Testis (tissue), 3 donors: ENCODE data around the gene RBFOX1. TPM values are rescaled to one million over a fixed set of nuclear protein-coding genes. Genes with fewer than 3 reads are reported as not detected.

Experiments used
- DNase-seq: peaks from one replicate; pipeline ENCODE4 v3.0.0-alpha.2; 2019
- H3K27ac ChIP-seq, 2 donors: fragments of 200-600 bp; sonication (generic); one replicate each; pipeline ENCODE4 v1.5.1; 2019
- H3K27me3 ChIP-seq: fragments of 200-600 bp; sonication (generic); one replicate; pipeline ENCODE4 v1.5.1; 2019
- H3K36me3 ChIP-seq: fragments of 200-600 bp; sonication (generic); one replicate; pipeline ENCODE4 v1.5.1; 2017; ENCODE audit warnings: low read depth; ENCODE audit errors: missing control alignments
- H3K4me1 ChIP-seq: fragments of 200-600 bp; sonication (generic); one replicate; pipeline ENCODE4 v1.5.1; 2019
- H3K4me3 ChIP-seq, 2 donors: fragments of 200-600 bp; sonication (generic); one replicate each; pipeline ENCODE4 v1.5.1; 2017 to 2019
- H3K9me3 ChIP-seq: fragments of 200-600 bp; sonication (generic); one replicate; pipeline ENCODE4 v1.5.1; 2017
- POLR2A ChIP-seq: fragments of 450-650 bp; IDR thresholded peaks from one replicate; pipeline ENCODE4 v1.6.1; 2017; ENCODE audit warnings: antibody characterized with exemption, mild to moderate bottlenecking, moderate library complexity
- WGBS, 2 donors: methylation state at CpG; one replicate each; pipeline ENCODE4 v1.1.5; 2018; 5-methylcytosine and 5-hydroxymethylcytosine counted together
- intact Hi-C: fragments of 100-400 bp; cut with DNase I; formaldehyde crosslinking; loops from one replicate; pipeline ENCODE4 v1.15.1; 2023; ENCODE audit warnings: low total_unique reads
- polyA plus RNA-seq: library from polyadenylated mRNA; stranded (reverse); fragments of 350-450 nt; fragmentation: Illumina TruSeq; extraction: RNeasy Lipid Tissue Mini Kit (QIAGEN cat#74804); gene quantifications from one replicate; pipeline ENCODE4 v1.2.3, GENCODE V29; 2014; ENCODE audit warnings: low read depth, low replicate concordance; ENCODE audit not compliant: insufficient read depth
- total RNA-seq, 2 donors: library from RNA; depleted of rRNA; stranded (reverse); fragments of >200 nt; gene quantifications; one replicate each; pipeline ENCODE4 v1.2.3, GENCODE V29; 2016
- TF ChIP-seq, protein P1 (sequence below), 3 experiments: fragments of 450-650 bp in 2 of 3; fragments of 200-600 bp in 1 of 3; sonication (generic) in 1 of 3; IDR thresholded peaks; one replicate each; pipeline ENCODE4 v1.5.1; 2016 to 2019; ENCODE audit warnings: antibody characterized with exemption in 3 of 3, mild to moderate bottlenecking in 2 of 3, moderate library complexity in 1 of 3

Gene RBFOX1
- total and polyA plus RNA-seq, 3 donors from 2014 or later: 0.68 to 2.8 (median 1.1) TPM

DNA sequence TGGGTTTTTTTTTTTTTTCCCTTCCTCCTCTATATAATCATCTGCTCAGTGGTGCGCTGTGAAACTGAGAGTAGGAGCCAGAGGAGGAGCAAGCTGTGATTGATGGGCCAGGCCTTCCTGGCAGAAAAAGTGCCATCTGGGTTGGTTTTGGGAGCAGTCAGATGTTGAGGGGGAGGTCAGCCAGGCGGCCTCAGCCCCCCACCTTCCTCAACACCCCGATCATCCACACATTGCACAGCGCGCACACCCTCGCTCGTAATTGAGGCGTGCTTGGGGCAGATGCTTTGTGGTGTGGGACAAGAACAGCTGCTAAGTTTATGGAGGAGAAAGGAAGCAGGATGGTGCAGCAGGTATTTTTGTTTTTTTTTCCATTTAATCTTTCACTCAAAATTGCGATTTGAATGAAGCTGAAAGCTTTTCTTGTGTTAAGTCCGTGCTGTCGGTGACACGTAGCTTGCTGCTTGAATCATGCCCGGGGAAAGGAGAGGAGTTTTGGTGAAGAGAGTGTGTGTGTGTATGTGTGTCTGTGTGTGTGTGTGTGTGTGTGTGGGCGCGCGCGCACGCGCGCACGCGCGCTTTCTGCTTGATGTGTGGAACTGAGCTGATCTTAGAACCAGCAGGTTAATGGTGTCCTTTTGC, 177.4 kb downstream of the RBFOX1 start:
- TF ChIP-seq, protein P1, sequence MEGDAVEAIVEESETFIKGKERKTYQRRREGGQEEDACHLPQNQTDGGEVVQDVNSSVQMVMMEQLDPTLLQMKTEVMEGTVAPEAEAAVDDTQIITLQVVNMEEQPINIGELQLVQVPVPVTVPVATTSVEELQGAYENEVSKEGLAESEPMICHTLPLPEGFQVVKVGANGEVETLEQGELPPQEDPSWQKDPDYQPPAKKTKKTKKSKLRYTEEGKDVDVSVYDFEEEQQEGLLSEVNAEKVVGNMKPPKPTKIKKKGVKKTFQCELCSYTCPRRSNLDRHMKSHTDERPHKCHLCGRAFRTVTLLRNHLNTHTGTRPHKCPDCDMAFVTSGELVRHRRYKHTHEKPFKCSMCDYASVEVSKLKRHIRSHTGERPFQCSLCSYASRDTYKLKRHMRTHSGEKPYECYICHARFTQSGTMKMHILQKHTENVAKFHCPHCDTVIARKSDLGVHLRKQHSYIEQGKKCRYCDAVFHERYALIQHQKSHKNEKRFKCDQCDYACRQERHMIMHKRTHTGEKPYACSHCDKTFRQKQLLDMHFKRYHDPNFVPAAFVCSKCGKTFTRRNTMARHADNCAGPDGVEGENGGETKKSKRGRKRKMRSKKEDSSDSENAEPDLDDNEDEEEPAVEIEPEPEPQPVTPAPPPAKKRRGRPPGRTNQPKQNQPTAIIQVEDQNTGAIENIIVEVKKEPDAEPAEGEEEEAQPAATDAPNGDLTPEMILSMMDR (IDR thresholded peaks at IDR 0.05): no peak
- TF ChIP-seq POLR2A: no peak
- H3K4me3 ChIP-seq: no peak overlapping the region
- H3K27me3 ChIP-seq: no peaks in the 10 kb centered on the region
- no peaks in the 10 kb centered on the region for H3K36me3 ChIP-seq
- H3K9me3 ChIP-seq: no peaks in the 10 kb centered on the region
- no peak overlapping the region for H3K27ac ChIP-seq
- DNase-seq: no peak
- H3K4me1 ChIP-seq: no peaks in the 10 kb centered on the region
- intact Hi-C loops: no loop called here
- WGBS, 2 donors: 51 to 57% methylated on average over 23 of the region's 23 CpGs

DNA sequence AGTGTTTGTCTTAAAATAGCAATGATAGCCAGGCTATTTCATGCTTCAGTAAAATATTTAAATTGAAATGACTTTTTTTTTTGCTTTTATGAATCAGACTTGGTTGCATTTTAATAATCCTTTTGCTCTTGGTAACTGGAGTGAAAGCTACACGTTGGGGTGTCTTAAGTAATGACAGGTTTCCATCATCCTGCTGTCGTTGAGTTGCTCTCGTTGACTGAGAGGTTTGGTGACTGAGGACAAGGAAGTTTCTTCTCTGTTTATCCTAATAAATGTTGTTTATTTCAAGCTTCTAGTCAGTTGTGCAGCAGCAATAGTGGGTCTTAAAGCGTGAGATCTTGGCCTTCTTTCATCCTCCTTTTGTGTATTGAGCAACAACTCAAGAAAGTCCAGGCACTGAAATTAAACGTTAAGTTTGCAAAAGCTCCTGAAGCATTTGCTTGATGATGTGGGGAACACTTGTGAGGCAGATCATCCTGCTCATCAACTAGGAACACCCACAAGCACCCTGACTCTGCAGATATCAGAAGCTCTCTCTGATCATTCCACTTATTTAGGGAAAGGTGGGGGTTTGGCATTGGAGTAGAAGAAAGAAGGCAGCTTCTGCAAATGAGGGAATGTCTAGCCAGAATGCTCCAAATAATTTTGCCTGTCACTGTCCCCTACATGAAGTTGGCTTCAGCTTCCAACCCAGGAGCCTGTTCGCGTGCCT, 179.1 kb downstream of the RBFOX1 start:
- Histone ChIP-seq H3K4me1 (no peaks in the 10 kb centered on the region), H3K4me3 (no peak overlapping the region), H3K27ac (no peak overlapping the region), H3K27me3 (no peaks in the 10 kb centered on the region), H3K9me3 (no peaks in the 10 kb centered on the region), H3K36me3 (no peaks in the 10 kb centered on the region)
- TF ChIP-seq, protein P1 (IDR thresholded peaks at IDR 0.05): no peak
- TF ChIP-seq POLR2A: no peak
- intact Hi-C loops: no loop called here
- no peak for DNase-seq
- WGBS, 2 donors: 84 to 86% methylated on average over 7 of the region's 7 CpGs

- Histone ChIP-seq H3K36me3 (no peaks in the 10 kb centered on the region), H3K9me3 (no peaks in the 10 kb centered on the region), H3K4me1 (no peaks in the 10 kb centered on the region), H3K27me3 (no peaks in the 10 kb centered on the region), H3K4me3 (no peak overlapping the region), H3K27ac (no peak overlapping the region)
- TF ChIP-seq, protein P1 (IDR thresholded peaks at IDR 0.05): no peak
- TF ChIP-seq POLR2A: no peak
- intact Hi-C loops: no loop called here
- DNase-seq: no peak
- WGBS, 2 donors: 62% methylated on average over 3 of the region's 3 CpGs; no CpG with 5 or more reads in 1 of the 2 donors
These were observed 179.9 kb downstream of the RBFOX1 start for GRCh38 chr16:7512503-7512902.

- WGBS, 2 donors: 70 to 75% methylated on average over 4 of the region's 4 CpGs
- DNase-seq: peak; percentile 42
- no peaks in the 10 kb centered on the region for H3K9me3 ChIP-seq
- H3K4me3 ChIP-seq: no peak overlapping the region
- no peak for TF ChIP-seq POLR2A
- TF ChIP-seq, protein P1 (IDR thresholded peaks at IDR 0.05): peak in 1 of 3 experiments; percentile 22
- no peaks in the 10 kb centered on the region for H3K4me1 ChIP-seq
- intact Hi-C loops: no loop called here
- no peaks in the 10 kb centered on the region for H3K27me3 ChIP-seq
- H3K36me3 ChIP-seq: no peaks in the 10 kb centered on the region
- no peak overlapping the region for H3K27ac ChIP-seq
These were observed 180.8 kb downstream of the RBFOX1 start for GRCh38 chr16:7513429-7513828.
